GM21737 (cell line): Measurements from ENCODE around the gene C9.
A peak's percentile ranks its signal among the peaks of the same experiment; 100 is the strongest.
"Not testable (repeated sequence)": the region's sequence is repeated elsewhere in the genome, so short reads cannot be mapped to it uniquely, and the experiment has no call there.

Experiments
- ATAC-seq: cut with Tn5 transposase; IDR thresholded peaks from one replicate; pipeline ENCODE4 v1.9.1; 2021; ENCODE audit warnings: mild to moderate bottlenecking, moderate library complexity; ENCODE audit not compliant: unreplicated experiment

The C9 gene

GRCh38 chr5:39267186-39267585 is 97.1 kb downstream of the C9 start:
- ATAC-seq: no peak

GRCh38 chr5:39266442-39266841 is 97.9 kb downstream of the C9 start:
- no peak for ATAC-seq

- ATAC-seq: peak; percentile 83
Observed at GRCh38 chr5:39264528-39264927, 99.8 kb downstream of the C9 start.

- no peak for ATAC-seq
Observed at GRCh38 chr5:39262981-39263380, 101.3 kb downstream of the C9 start.

- ATAC-seq: no peak
Observed at GRCh38 chr5:39260095-39260494, 104.2 kb downstream of the C9 start.

GRCh38 chr5:39257554-39257953 is 106.7 kb downstream of the C9 start:
- ATAC-seq: no peak

- ATAC-seq: no peak
Observed at GRCh38 chr5:39256477-39257235, 107.6 kb downstream of the C9 start.

GRCh38 chr5:39255406-39255805 is 108.9 kb downstream of the C9 start:
- ATAC-seq: no peak

GRCh38 chr5:39254671-39255070 is 109.6 kb downstream of the C9 start:
- ATAC-seq: no peak

- ATAC-seq: no peak
Observed at GRCh38 chr5:39253196-39253595, 111.1 kb downstream of the C9 start.

GRCh38 chr5:39249564-39250274 is 114.6 kb downstream of the C9 start:
- ATAC-seq: no peak

- no peak for ATAC-seq
Observed at GRCh38 chr5:39249069-39249468, 115.2 kb downstream of the C9 start.

GRCh38 chr5:39240750-39241149 is 123.5 kb downstream of the C9 start:
- no peak for ATAC-seq

GRCh38 chr5:39238366-39239105 is 125.8 kb downstream of the C9 start:
- ATAC-seq: no peak

GRCh38 chr5:39236718-39237117 is 127.6 kb downstream of the C9 start:
- ATAC-seq: no peak

GRCh38 chr5:39235648-39236047 is 128.6 kb downstream of the C9 start:
- ATAC-seq: no peak

GRCh38 chr5:39234494-39234893 is 129.8 kb downstream of the C9 start:
- ATAC-seq: not testable (repeated sequence)
